ENCODE data around the gene TRAF1.
A peak's percentile ranks its signal among the peaks of the same experiment; 100 is the strongest.

TRAF1 gene

DNA sequence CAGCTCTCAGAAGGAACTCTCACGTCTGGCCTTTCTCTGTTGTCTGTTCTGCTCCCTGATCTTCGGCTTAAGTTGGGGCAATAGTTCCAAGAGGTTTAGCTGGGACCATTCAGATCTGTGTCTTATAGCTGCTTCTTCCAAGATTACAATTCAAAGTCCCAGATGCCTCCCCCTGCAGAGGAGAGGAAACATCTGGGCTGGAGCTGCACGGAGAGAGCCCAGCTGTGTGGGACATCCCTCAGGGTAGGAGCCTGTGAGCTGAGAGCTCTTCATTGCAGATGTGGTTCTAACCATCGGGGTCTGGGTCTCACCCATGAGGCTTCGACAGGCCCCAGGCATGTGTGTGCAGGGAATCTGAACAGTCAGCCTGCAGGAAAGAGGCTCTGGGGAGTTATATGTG is 40.6 kb downstream of the TRAF1 start:
- no peak for DNase-seq

DNA sequence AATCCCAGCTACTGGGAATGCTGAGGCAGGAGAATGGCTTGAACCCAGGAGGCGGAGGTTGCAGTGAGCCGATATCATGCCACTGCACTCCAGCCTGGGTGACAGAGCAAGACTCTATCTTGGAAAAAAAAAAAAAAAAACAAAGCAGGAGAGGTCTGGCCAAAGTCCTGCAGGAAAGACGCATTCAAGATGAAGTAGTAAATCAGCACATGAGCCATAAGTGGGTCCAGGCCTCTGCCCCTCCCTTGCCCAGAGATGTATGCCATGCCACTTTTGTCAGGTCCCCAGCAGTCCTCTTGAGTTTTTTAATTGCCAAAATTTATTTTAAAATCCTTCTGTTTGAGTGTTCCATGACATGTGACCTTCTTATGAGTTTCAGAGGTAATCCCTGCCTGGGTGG is 41.1 kb downstream of the TRAF1 start:
- no peak for DNase-seq

DNA sequence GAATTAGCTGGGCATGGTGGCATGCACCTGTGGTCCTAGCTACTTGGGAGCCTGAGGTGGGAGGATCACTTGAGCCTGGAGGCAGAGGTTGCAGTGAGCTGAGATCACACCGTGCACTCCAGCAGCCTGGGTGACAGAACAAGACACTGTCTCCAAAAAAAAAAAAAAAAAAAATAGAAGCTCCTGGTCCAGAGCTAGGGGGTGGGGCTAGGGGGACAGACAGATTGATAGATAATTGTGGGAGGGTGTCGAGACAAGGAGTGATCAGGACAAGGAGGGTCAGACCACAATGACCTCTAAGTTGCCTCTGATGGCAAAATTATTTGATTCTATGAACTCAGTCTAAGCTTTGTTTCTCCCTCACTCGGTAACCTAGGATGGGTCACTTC is 43.0 kb downstream of the TRAF1 start:
- no peak for DNase-seq

DNA sequence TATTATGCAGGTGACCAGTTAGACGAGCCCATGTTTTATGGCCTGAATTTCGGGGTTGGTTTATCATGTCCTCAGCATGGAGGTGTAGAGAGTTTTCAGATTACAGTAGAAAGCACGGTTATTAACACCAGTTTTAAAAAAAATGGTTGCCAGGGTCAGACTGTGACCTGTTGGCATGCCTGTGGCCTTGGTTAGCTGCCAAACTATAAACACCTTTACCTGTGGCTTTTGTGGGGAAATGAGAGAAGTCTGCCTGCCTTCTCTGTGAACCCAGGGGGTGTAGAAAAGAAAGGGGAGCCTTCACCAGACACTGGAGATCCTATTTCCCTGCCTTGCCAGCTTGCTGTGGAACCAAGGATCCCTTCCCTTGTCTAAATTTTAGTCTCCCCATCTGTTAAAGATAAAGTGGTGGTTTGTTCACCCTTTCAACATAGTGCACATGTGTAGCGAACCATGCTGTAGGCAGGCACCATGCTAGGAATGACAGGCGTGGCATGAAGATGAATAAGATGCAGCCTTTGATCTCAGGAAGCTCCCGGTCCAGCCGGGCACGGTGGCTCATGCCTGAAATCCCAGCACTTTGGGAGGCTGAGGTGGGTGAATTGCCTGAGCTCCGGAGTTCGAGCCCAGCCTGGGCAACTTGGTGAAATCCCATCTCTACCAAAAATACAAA is 43.5 kb downstream of the TRAF1 start:
- DNase-seq, result no peak

DNA sequence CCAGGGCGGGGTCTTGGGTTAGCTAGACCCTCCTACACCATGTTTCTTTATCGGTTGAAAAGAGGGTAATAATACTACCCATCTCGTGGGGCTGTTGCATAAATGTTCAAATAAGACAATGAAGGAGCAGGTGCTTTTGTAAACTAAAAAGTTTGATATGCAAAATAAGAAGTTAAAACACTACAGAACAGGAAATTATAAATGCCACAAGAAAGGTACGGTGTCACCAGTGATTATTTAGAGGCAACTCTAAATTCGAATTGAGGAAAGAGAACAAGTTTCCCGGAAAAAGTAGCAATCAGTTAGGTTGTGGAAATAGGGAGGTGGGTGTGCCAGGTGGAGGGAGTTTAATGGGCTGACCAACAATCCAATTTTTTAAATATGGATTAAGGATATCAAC is 47.1 kb downstream of the TRAF1 start:
- DNase-seq, result no peak

DNA sequence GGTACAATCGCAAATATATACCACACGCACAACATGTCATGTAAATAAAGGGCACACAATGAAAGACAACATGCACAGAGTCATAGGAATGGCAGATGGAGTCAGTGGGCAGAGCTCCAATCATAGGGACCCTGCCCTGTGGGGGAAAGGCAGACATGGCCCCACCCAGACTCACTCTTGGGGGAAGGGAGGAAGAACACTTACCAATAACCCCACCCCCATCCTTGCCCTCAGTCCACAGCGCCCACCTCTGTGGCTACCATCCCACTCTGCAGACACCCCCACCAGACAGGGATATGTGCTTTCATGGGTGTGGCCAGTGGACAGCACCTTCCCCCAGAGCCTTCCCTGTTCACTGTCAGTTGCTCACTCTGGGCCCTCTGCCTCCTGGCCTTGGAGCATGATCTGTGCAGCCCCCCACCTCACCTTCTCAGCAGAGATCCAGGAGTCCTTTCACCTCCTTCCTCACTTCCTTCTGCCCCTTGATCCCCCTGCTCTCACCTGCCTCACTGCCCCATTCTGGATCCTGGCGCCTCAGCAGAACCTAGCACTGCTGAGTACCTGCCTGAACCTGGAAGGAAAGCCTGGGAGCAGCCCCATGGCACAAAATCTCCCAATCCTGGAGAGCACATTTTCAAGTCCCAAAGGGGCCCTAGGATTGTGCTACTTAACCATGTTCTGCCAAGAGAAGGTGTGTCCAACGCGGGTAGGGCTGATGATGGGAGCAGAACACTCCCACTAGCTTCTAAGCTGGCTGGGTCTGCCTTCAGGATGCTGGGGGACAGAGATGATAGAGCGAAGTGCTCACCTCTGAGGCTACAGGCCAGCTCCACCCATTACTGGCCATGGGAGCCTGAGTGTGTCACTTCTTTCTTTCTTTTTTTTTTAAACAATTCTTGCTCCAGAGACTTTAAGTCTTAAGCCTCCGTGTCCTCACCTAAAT is 48.1 kb downstream of the TRAF1 start:
- DNase-seq, result no peak

DNA sequence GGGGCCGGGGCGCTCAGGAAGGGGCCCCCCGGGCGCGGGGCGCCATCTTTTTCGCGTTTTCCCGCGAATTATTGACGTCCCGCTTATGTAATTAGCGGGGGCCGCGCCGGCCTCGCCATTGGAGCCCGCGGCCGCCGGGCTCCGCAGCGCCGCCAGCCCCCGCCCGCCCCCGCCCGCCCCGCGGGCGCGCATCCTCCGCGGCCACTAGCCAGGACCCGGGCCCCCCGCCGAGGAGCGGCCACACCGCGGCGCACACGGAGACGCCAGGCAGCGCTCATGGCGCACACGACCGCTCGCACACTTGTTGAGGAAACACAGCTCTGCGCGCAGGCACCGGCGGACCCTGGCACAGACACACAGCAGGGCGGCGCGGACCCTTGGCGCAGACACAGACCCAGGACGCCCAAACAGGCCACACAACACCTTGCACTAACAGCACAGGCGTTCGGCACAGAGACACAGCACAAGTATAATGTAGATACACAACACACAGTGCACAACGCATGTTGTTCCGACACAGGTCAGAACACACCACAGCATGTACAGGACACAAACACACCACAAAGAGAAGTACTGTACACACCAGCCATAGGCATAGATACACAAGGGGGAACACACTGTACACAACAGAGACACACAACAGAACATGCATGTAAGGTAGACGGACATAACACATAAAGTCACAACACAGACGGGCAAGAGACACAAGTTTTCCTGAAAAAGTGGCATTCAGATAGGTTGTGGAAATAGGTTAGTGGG is 49.1 kb downstream of the TRAF1 start:
- DNase-seq, result peak; percentile 8

DNA sequence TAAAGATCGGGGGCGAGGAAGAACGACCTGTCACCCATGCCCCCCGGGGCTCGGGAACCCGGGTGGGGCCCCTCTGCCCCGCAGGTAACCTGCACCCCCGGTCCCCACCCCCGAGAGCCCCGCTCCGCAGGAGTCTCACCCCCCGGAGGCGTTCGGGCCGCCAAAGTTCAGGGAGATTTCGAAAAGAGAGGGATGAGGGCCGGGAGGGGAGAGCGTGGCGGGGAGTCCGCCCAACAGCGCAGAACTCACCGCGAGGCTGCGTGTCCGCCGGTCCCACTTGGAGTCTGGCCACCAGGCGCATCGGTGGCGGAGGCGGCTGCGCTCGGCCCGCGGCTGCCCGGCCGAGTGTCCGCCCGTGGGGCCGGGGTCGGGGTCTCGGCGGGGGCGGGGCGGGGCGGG is 49.8 kb downstream of the TRAF1 start, which contains the start of gene PHF19:
PHF19 (minus strand) TSS at position 347 of the 399 bp plus-strand sequence. CDS start 2,447 bp downstream, outside the sequence.
- no peak for DNase-seq

DNA sequence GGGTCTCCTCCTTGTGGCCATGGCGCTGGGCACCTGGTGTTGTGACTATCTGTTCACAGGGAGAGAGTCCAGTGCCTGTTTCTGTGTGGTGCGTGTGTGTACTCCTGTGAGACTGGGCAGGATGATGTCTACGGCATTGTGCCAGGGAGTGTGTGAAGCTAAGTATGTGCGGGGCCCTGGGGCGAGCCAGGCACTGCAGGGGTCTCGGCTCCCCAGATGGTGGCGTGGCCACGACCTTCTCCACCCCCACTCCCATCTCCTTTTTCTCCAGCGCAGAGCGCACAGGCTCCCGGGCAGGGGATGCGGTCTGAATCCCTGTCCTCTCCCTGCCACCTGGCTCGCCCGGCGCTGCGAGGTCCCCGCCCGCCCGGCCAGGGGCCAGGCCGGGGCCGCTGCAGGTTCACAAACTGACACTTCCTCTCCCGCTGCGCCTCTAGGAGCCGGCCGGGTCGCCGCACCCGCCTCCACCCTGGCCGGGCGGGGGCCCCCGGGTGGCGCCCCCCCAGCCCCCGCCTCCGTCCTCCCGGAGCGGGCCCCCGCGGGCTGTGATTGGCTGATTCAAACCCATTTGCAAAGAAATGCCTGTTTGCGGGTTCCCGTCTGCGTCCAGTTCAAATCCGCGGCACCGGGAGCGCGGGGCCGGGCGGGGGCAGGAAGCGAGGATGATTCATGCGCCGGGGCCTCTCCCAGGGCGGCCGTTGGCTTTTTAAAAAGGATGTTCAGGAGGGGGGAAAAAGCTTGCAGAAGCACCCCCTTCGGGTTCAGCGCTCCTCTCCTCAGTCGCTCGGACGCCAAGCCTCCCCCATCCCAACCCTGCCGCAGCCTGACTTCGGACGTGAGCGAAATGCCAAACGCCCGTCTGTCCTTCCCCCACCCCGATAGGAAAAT is 50.4 kb downstream of the TRAF1 start:
- peak; percentile 24 for DNase-seq

DNA sequence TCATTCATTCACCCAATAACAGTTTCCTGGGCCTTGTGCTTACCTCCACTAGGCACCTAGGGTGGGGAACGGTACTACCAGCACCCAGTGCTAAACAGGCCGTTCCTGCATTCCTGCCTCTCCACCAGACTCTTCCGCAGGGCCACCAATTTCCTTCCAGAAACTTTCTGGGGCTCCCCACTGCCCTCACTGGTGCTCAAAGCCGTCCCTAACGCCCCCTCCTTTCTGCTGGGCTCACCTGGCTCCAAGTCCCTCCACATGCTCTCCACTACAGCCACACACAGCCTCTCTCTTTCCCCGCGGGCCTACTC is 51.0 kb downstream of the TRAF1 start:
- no peak for DNase-seq

DNA sequence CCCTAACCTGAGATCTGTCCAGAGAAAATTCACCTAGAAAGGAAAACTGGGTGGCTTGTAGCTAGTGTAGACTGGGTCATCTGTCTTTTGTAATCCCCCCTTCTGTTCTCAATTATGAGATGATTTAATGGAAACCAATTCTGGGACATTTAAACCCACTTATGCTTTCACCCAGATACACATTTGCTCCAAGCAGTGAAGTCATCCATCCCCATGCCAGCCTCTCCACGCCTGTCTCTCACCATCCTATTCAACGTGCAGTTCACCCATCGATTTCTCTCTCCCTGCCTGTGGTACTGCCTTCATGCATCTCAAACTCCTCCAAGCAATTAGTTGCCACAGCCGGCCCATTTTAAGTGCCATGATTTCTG is 51.4 kb downstream of the TRAF1 start:
- DNase-seq, result no peak

DNA sequence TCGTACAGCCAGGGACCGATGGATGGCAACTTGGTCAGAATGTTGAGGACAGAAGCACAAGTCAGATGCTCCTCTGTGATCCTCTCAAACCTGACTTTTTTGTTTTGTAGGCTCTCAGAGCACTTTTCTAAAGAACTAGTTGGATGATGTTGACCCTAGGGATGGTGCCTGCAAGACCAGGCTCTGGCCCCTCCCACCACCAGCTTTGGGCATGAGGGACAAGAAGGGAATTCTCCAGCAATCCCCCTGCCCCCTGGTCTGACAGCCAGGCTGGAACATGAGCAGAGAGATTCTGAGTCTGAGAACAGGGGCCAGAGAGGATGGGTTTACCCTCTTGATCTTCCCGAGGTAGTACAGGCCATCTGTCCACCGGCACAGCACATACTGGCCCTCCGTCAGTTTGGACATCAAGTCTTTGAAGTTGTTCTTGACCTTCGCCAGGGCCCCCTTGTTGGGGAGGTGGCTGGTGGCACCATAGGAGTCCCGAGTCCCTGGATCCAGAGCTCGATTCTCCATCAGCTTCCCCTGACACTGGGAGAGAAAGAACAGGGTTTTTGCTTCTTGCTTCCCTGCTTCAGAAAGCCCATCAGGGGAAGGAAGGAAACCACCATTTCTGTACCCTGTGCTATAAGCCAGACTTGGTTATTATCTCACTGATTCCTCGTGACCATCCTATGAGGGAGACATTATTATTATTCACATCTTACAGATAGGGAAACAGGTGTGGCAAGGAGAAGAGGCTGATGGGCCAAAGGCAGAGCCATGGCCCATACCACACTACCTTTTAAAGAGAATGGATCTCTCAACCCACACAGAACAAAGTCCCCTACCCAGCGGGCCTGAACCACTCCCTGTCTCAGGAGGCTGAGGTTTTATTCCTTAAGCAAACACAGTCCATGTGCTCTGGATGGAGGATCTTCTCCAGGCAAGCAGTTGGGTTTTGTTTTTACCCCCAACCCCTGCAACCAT is 52.1 kb downstream of the TRAF1 start:
- no peak for DNase-seq

DNA sequence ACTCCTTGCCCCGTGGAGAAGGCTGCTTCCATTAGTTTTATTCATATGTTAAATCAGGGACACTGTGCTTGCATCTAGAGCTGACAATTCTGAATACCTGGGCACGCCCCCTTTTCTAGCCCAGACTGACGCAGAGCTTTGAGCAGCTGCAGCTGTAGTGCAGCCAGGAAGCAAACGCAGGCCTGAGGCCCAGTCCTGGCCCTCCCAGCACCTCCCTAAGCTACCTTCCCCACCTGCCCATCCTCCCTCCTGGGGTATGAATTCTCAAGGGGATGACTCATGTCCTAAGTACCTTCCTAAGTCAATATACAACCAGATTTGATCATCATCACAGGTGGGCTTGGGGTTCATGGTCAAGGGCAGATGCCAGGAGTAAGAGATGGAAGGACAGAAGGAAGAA is 53.1 kb downstream of the TRAF1 start:
- no peak for DNase-seq

DNA sequence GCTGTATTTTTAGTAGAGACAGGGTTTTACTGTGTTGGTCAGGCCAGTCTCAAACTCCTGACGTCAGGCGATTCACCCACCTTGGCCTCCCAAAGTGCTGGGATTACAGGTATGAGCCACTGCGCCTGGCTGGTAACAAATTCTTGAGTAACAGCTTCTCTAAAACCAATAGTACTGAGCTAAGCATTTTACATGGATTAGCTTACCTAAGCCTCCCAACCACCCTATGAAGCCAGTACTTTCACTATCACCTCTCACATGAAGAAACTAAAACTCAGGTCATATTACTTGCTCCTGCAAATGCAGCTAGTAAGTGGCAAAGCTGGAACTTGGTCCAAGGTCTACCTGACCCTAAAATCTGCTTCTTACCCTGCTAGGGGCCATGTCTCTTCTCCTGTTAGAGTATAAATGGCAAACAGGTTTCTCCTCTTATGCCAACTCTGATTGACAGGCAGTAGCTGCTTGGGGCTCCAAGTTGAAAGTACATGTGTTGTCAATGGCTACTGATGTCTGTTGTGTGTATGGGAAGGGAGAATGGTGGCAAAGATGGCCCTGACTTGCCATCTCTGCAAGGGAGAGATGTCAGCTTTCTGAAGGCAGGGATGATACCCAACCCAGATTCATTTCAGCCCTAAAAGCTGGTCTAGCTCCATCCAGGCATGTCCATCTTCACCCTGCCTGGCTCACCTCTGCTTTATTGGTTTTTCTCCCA is 53.6 kb downstream of the TRAF1 start:
- DNase-seq, result no peak

DNA sequence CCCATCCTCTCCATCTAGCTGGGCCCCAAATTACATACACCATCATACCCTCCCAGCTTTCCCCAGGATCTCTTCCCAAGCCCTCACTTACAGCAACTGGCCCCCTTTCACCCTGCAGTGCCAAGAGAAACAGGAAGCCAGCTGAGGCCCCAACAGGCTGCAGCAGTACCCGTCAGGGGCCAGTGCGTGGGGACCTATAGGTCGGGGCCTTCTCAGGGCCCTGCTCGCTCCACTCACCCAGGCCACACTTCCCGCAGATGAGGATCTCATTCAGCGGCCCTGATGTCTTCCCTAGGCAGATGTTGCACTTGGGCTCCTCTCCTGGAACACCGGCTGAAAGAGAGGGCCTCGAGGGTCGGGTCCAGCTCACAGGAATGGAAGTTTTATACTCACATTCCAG is 56.4 kb downstream of the TRAF1 start:
- no peak for DNase-seq

DNA sequence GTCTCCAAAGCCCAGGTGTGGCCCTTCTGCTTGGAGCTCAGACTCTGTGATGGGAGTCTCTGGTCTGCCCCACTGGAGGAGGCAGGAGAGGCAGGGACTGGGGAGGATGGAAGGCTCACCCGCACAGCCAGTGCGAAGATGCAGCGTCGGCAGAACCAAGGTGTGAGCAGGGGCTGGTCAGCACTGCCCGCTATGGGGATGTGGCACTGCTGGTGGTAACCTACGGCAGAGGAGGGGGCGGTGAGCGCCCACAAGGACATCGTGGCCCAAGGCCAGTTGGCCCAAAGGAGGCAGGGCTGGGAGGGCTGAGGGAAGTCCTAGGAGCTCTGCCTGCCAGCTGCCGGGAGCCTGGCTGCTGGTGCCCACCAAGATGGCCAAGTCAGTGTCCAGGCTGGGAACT is 56.9 kb downstream of the TRAF1 start:
- no peak for DNase-seq

DNA sequence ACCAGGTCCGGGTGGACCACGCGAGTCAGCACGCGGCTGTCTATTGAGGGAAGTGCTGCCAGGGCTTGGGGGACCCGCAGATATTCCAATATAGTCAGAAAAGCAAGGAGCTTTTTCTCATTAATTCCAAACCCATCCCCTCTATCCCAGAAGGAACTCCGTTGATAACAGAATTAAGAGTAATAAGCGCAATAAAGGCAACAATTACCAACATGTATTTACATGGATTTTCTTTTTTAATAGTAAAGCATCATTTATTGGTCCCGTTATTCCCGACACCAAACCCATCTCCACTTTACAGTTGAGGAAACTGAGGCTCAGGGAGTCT is 57.3 kb downstream of the TRAF1 start:
- no peak for DNase-seq

DNA sequence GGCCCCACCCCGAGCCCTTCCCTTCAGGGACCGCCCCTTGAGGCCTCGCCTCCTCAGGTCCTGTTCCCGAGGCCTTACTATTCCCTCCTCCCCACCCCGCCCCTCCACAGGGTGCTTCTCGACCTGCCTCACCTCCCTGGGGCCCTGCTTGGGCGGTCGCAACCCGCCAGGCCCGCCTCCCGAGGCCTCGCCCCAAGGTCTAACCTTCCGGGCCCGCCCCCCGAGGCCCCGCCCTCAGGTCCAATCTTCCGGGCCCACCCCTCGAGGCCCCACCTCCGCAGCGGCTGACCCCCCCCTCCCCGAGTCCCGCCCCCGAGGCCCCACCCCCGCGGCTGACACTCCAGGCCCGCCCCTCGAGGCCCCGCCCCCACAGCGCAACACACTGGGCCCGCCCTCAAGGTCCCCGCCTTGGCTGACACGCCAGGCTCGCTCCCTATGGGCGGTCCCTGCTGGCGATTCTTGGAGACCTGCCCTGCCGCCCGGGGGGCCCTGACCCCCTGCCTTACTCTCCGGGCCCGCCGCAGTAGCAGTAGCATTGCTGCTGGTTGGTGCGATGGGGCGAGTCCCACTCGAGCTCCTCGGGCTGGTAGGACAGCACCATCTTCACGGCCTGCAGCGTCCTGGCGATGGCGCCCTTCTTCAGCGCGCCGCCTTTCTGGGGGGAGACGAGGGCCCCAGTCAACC is 57.8 kb downstream of the TRAF1 start:
- peak; percentile 5 for DNase-seq

DNA sequence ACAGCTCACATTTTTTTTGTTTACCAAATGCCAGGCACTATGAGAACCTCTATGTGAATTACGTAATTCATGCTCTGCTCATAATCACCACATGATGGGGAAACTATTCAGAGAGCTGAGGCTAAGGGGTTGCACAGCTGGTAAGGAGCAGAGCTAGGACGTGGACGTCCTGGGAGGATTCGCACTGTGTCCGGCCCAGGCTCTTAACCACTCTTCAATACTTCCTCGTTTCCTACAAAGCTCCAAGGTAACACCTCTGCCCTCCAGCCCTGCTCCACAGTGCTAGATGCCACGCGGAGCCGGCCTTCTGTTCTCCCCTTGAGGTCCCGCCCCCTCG is 58.3 kb downstream of the TRAF1 start:
- no peak for DNase-seq

DNA sequence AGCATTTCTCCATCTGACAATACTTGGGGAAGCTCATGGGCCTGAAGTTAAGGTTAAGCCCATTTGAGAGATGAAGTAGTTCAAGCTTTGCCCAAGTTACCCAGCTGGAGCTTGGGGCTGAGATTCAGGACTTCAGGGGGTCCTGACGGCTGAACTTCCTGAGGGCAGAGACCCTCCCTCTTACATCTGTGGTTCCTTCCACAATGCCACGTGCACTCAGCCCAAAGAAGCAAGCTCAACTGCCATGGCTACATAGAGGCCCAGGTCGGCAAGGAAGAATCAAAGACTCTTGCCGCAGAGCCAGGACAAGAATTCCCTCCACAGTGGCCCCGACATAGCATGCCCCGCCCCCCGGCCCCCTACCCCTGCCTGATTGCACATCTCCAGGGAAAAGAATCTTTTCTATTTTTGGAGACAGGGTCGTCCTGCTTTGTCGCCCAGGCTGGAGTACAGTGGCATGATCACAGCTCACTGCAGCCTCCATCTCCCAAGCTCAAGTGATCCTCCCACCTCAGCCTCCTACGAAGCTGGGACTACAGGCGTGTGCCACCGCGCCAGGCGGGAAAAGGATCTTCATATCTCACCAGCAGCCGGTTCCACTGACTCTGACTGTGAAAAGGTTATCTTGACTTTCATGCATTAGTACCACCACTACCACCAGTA is 58.8 kb downstream of the TRAF1 start:
- no peak for DNase-seq

Data from GOT3 (cell line).